Fibroblast of mammary gland (primary cell): Measurements from ENCODE around the gene ATRIP.

Experiments used
- DNase-seq: peaks from one replicate; pipeline ENCODE4 v3.0.0-alpha.2; 2010; ENCODE audit warnings: low read depth
- H3K4me3 ChIP-seq: 2 replicates; pipeline ENCODE4 v1.5.1; 2011; ENCODE audit warnings: low read depth, mild to moderate bottlenecking, low read length, moderate library complexity; ENCODE audit not compliant: control insufficient read depth
- CTCF ChIP-seq: conservative IDR thresholded peaks from 2 replicates; pipeline ENCODE4 v1.5.1; 2011; ENCODE audit warnings: low read depth, low read length, inconsistent platforms; ENCODE audit not compliant: control insufficient read depth, insufficient read depth

Gene ATRIP

GRCh38 chr3:48423883-48424695 lies 22.4 kb upstream of the ATRIP start:
- no peak overlapping the region for H3K4me3 ChIP-seq
- TF ChIP-seq CTCF: no peak
- no peak for DNase-seq

- TF ChIP-seq CTCF: no peak
- DNase-seq: no peak
- no peak overlapping the region for H3K4me3 ChIP-seq
Observed at GRCh38 chr3:48425281-48425812, 21.2 kb upstream of the ATRIP start.

- no peak overlapping the region for H3K4me3 ChIP-seq
- no peak for TF ChIP-seq CTCF
- no peak for DNase-seq
Observed at GRCh38 chr3:48426401-48426909, 20.1 kb upstream of the ATRIP start.

- no peak for DNase-seq
- H3K4me3 ChIP-seq: no peak overlapping the region
- no peak for TF ChIP-seq CTCF
Observed at GRCh38 chr3:48426944-48427629, 19.4 kb upstream of the ATRIP start.

- no peak for DNase-seq
- TF ChIP-seq CTCF: no peak
- H3K4me3 ChIP-seq: no peak overlapping the region
Observed at GRCh38 chr3:48427630-48427962, 18.9 kb upstream of the ATRIP start.

- no peak for DNase-seq
- peak overlapping the region; percentile 61 for H3K4me3 ChIP-seq
- TF ChIP-seq CTCF: no peak
Observed at GRCh38 chr3:48428088-48428571, 18.4 kb upstream of the ATRIP start.
